Gastroesophageal sphincter (tissue), 3 donors: ENCODE results near the gene GCNT1.

ENCODE experiments used
- POLR2A ChIP-seq, 2 donors: fragments of 450-650 bp; IDR thresholded peaks; one replicate each; pipeline ENCODE4 v1.6.1; 2017; ENCODE audit warnings: antibody characterized with exemption in 2 of 2, mild to moderate bottlenecking in 2 of 2, moderate library complexity in 1 of 2
- POLR2AphosphoS5 ChIP-seq: sonication (generic); formaldehyde crosslinking; IDR thresholded peaks from one replicate; pipeline ENCODE4 v1.6.1; 2017; ENCODE audit warnings: antibody characterized with exemption
- TF ChIP-seq, protein P1 (sequence below), 4 experiments: fragments of 200-600 bp in 2 of 4; fragments of 450-650 bp in 2 of 4; sonication (generic) in 1 of 4; IDR thresholded peaks; one replicate each; pipeline ENCODE4 v1.5.1; 2017 to 2019; ENCODE audit warnings: antibody characterized with exemption in 4 of 4, mild to moderate bottlenecking in 2 of 4, moderate library complexity in 2 of 4

DNA sequence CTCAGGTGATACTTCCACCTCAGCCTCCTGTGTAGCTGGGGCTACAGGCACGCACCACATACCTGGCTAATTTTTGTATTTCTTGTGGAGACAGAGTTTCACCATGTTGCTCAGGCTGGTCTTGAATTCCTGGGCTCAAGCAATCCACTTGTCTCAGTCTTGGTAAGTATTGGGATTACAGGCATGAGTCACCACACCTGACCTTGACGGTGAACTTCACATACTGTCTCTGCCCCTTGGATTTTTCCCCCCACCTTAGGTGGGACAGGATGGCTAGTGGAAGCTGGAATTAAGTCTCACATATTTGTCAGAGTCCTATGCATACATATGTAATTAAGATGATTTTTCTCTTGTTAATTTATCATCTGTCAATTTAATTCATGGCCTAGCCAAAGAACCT lies 43.8 kb upstream of the GCNT1 start:
- TF ChIP-seq, protein P1, sequence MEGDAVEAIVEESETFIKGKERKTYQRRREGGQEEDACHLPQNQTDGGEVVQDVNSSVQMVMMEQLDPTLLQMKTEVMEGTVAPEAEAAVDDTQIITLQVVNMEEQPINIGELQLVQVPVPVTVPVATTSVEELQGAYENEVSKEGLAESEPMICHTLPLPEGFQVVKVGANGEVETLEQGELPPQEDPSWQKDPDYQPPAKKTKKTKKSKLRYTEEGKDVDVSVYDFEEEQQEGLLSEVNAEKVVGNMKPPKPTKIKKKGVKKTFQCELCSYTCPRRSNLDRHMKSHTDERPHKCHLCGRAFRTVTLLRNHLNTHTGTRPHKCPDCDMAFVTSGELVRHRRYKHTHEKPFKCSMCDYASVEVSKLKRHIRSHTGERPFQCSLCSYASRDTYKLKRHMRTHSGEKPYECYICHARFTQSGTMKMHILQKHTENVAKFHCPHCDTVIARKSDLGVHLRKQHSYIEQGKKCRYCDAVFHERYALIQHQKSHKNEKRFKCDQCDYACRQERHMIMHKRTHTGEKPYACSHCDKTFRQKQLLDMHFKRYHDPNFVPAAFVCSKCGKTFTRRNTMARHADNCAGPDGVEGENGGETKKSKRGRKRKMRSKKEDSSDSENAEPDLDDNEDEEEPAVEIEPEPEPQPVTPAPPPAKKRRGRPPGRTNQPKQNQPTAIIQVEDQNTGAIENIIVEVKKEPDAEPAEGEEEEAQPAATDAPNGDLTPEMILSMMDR (IDR thresholded peaks at IDR 0.05): no peak
- TF ChIP-seq POLR2AphosphoS5: no peak
- TF ChIP-seq POLR2A (IDR thresholded peaks at IDR 0.05): no peak
